GM12872 (cell line): ENCODE measurements around the gene ARHGAP26.

Experiments used
- CTCF ChIP-seq: IDR thresholded peaks from 3 replicates; pipeline ENCODE4 v1.5.1; 2011; ENCODE audit warnings: low read depth, mild to moderate bottlenecking, low read length, moderate library complexity; ENCODE audit not compliant: insufficient read depth

ARHGAP26 gene

DNA sequence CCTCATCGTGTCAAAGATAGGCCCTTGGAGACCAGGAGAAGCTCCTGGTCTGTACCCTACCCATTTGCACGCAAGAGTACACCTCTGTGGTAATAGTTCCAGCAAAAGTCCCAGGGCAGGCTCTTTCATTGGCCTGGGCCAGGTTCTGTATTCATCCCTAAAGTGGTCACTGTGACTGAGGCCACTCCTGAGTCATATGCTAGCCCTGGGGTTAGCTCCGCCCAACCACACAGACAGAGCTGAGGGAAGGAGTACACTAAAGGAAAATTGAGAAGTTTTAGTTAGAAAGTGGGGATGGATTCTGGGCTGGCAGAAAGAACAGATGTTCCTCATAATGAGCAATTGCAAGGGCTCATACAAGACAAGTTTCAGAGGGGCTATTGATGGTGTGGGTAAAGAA lies 206.7 kb downstream of the ARHGAP26 start:
- no peak for TF ChIP-seq CTCF

GRCh38 chr5:142977363-142978051 lies 207.3 kb downstream of the ARHGAP26 start:
- TF ChIP-seq CTCF: no peak

- no peak for TF ChIP-seq CTCF
These were observed 208.1 kb downstream of the ARHGAP26 start for GRCh38 chr5:142978252-142978651.

DNA sequence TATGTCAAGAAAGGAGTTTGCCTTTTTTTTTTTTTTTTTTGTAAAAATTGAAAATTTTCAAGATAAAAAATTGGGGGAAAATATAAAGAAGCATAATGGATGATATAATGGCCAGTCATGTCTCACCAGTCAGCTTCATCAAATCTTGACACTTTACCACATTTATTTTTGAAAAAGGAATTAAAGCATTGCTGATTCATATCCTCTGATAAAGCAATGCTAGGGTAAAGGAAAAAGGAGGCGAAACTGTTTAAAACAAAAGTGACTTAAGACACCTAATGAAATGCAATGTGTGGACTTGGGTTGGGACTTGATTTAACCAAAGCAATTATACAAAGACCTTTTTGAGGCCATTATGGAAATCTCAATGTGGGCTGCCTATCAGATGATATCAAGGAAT lies 208.5 kb downstream of the ARHGAP26 start:
- no peak for TF ChIP-seq CTCF

DNA sequence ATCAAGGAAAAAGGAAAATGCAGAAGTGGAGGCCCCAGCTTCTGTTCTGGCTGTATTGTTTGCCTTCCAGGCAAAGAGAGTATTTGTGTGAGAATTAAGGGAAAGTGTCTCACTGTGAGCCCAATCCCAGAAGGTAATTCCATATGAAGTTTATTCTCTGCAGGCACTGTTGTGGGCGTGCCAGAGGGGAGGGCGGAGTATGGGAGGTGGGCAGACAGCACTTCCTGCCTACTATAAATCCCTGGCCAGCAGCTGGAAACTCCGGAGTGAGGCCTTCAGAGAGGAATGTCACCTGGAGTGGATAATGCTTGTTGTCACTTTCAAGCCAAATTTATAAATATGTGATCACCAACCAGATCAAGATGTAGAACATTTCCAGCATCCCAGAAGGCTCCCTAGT lies 209.5 kb downstream of the ARHGAP26 start:
- no peak for TF ChIP-seq CTCF

DNA sequence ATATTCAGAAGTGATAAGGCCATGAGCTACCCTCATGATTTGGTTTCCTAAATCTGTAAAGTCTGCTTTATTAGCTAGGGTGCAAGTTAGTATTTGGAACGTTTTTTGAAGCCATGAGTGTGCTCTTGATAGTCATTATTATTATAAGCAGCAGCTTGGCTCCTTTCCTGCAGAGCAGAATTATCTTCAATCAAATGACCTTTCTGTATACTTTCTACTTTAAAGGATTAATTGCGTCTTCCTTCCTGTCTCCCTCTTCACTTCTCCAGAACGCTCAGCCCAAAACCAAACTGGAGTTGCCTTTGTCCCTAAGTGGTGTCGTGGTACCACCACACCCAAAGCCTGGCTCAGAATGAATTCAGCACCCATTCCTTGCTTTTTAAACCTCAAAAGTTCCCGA lies 211.3 kb downstream of the ARHGAP26 start:
- TF ChIP-seq CTCF: no peak

DNA sequence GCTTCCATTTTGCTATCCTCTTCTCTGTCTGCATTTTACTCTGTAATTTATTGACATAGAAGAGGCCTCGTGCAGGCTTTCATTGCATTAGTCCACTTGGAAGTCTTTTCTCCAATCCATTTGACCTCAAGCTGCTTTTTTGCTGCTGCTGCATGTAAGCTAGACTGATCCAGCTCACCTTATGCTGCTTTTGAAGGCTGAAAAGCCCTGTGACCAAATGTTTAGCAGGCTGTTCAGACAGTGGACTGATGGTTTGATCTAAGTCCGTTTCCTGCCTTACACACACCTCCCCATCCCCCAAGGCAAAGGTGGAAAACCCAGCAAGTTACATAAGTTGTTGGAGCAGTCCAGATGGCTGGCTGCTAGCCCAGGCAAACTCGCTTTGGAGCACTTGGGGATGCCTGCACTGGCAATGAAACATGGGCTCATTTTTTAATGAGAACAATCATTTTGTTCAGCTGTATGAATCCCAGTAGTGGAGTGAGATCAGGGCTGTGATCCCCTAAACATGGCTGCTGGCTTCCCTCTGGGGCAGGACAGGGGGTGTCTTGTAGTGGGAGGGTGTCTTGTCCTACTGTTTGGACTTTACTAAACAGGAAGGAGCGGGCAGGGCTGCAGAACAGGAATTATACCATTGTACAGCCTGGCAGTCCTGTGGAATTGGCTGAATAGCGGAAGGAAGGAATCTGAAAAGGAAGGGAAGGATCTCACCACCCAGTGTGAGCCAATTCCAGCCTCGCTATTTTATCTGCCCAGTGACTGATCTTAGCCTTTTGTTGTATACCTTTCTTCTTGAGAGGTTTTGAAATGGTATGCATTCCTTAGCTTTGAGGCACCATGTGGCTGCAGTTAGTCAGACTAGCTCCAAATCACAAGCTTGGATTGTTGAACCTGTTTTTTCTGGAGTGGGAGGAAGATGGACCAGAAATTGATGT lies 212.0 kb downstream of the ARHGAP26 start:
- no peak for TF ChIP-seq CTCF
